Colonic mucosa (tissue), 4 donors: ENCODE measurements around the gene SRXN1. TPM values are rescaled to one million over a fixed set of nuclear protein-coding genes. Genes with fewer than 3 reads are reported as not detected.

Source experiments
- DNase-seq: peaks from one replicate; pipeline ENCODE4 v3.0.0-alpha.2; 2020
- H3K27ac ChIP-seq: fragments of 200-600 bp; one replicate; pipeline ENCODE4 v1.8.0; 2021
- H3K27me3 ChIP-seq: fragments of 200-600 bp; one replicate; pipeline ENCODE4 v1.8.0; 2021
- H3K36me3 ChIP-seq: fragments of 200-600 bp; one replicate; pipeline ENCODE4 v1.8.0; 2021
- H3K4me1 ChIP-seq: fragments of 200-600 bp; one replicate; pipeline ENCODE4 v1.8.0; 2021; ENCODE audit warnings: mild to moderate bottlenecking
- H3K4me3 ChIP-seq: fragments of 200-600 bp; one replicate; pipeline ENCODE4 v1.8.0; 2021
- H3K9ac ChIP-seq, 2 donors: one replicate each; pipeline ENCODE4 v1.7.0; 2013; ENCODE audit warnings: control low read depth in 2 of 2, low read depth in 2 of 2, low read length in 2 of 2
- H3K9me3 ChIP-seq: fragments of 200-600 bp; one replicate; pipeline ENCODE4 v1.8.0; 2021
- intact Hi-C: fragments of 100-400 bp; cut with DNase I; formaldehyde crosslinking; loops from one replicate; pipeline ENCODE4 v1.14.1; 2022
- total RNA-seq, 2 donors: library from RNA; stranded (reverse); fragmentation: NEBNext Ultra II Directional in 1 of 2; extraction: Animal tissue kit (Norgen Biotek cat#: 25700) in 1 of 2; gene quantifications; one replicate each; pipeline ENCODE4 v1.2.1, GENCODE V29; 2021
- TF ChIP-seq, protein P1 (sequence below): fragments of 200-600 bp; IDR thresholded peaks from one replicate; pipeline ENCODE4 v1.8.0; 2022; ENCODE audit warnings: antibody characterized with exemption, mild to moderate bottlenecking
- donor health status: healthy.
- donor health status: DM: no; HTN: no; CAD: no.
- donor health status: DM: no; HTN: no; CAD: no.

Gene SRXN1
- total RNA-seq, 2 donors from 2014 or later, result 20.8 to 25.3 TPM

DNA sequence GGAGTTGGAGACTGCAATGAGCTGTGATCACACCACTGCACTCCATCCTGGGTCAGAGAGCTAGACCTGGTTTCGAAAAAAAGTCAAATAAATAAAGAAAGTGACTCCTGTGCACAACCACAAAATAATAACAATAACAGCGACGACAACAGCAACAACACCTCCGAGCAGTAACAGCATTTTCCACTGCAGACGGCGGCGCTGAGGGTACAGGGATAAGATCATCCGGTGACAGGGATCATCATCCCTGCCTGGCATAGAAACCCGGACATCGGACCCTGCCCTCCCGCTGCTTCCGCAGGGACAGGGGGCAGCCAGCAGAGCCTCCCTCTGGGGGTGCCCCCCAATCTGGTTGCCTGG lies 11.5 kb downstream of the SRXN1 start:
- H3K9ac ChIP-seq, result no peak overlapping the region
- intact Hi-C loops, result no loop called here
- no peaks in the 10 kb centered on the region for H3K4me1 ChIP-seq
- H3K4me3 ChIP-seq, result no peak overlapping the region
- no peak for DNase-seq
- no peak overlapping the region for H3K27ac ChIP-seq
- H3K36me3 ChIP-seq, result no peaks in the 10 kb centered on the region
- no peaks in the 10 kb centered on the region for H3K9me3 ChIP-seq
- peaks cover 7% of the 10 kb centered on the region for H3K27me3 ChIP-seq
- TF ChIP-seq, protein P1, sequence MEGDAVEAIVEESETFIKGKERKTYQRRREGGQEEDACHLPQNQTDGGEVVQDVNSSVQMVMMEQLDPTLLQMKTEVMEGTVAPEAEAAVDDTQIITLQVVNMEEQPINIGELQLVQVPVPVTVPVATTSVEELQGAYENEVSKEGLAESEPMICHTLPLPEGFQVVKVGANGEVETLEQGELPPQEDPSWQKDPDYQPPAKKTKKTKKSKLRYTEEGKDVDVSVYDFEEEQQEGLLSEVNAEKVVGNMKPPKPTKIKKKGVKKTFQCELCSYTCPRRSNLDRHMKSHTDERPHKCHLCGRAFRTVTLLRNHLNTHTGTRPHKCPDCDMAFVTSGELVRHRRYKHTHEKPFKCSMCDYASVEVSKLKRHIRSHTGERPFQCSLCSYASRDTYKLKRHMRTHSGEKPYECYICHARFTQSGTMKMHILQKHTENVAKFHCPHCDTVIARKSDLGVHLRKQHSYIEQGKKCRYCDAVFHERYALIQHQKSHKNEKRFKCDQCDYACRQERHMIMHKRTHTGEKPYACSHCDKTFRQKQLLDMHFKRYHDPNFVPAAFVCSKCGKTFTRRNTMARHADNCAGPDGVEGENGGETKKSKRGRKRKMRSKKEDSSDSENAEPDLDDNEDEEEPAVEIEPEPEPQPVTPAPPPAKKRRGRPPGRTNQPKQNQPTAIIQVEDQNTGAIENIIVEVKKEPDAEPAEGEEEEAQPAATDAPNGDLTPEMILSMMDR, result no peak

DNA sequence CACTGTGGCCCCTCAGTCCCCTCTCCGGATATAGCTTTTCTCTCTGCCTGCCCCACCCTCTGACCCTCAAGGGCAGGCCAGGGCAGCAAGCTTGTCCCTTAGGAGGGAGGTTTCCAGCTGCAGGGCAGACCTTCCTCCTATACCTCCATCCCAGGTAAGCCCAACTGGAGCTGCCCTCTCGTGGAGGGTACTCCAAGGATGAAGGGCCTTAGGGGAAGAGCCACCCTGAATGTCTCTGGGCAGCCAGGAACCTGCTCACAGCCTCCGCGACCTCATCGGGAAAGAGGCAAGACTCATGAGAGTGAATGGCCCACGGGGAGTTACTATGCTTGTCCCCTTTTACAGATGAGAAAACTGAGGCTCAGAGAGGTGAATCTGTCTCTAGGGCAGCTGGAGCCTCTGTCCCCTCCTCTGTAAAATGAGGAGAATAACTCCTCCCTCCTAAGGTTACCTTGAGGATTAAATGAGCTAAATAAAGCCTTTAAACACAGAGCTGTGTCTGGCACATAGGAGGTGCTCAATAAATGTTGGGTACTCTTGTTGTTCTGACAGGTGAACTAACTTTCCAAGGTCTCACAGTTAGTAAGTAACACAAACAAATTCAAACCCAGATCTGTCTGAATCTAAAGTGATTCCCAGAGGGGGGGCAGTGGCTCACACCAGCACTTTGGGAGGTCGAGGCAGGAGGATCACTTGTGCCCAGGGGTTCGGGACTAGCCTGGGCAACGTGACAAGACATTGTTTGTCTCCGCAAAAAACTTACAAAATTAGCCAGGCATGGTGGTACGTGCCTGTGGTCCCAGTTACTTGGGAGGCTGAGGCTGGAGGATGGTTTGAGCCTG lies 12.1 kb downstream of the SRXN1 start:
- Histone ChIP-seq H3K27ac (no peak overlapping the region), H3K36me3 (no peaks in the 10 kb centered on the region), H3K27me3 (peaks cover 7% of the 10 kb centered on the region), H3K9ac (no peak overlapping the region), H3K9me3 (no peaks in the 10 kb centered on the region), H3K4me1 (no peaks in the 10 kb centered on the region), H3K4me3 (no peak overlapping the region)
- no peak for DNase-seq
- intact Hi-C loops, result no loop called here
- TF ChIP-seq, protein P1, result no peak

DNA sequence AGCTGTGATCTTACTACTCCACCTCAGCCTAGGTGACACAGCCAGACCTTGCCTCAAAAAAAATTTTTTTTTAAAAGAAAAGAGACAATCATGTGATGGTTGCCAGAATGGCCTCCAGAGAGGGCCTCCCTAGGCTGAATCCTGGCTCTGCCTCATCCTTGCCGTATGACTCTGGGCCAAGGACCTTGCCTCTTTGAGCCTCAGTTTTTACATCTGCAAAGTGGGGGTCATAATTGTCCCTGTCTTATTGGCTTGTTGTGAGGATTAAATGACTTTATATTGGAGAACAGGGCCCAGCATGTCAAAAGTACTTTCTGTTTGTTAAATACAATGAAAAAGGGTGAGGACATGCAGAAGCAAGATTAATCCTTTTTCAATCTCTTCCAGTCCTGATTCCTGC lies 14.4 kb downstream of the SRXN1 start:
- DNase-seq, result no peak
- H3K27me3 ChIP-seq, result peaks cover 7% of the 10 kb centered on the region
- intact Hi-C loops, result no loop called here
- H3K4me1 ChIP-seq, result no peaks in the 10 kb centered on the region
- TF ChIP-seq, protein P1, result no peak
- no peak overlapping the region for H3K27ac ChIP-seq
- H3K9ac ChIP-seq, result no peak overlapping the region
- no peaks in the 10 kb centered on the region for H3K9me3 ChIP-seq
- no peak overlapping the region for H3K4me3 ChIP-seq
- no peaks in the 10 kb centered on the region for H3K36me3 ChIP-seq

DNA sequence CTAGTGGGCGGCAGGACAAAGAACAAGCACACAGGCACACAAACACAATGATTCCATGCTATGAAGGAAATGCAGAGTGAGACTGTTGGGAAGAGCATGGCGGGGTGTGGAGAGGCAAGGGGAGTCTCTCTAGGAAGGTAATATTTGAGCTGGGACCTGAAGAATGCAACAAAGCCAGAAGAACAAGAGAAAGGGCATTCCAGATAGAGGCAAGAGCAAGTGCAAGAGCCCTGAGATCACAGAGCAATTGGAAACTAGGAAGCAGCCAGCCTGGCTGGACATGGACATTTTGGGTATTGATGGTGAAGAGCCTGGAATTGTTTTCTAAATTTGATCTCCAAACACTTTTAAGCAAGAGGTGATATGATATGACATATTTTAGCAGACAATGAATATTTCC lies 15.4 kb downstream of the SRXN1 start:
- H3K9me3 ChIP-seq, result no peaks in the 10 kb centered on the region
- H3K4me3 ChIP-seq, result no peak overlapping the region
- intact Hi-C loops, result no loop called here
- no peaks in the 10 kb centered on the region for H3K4me1 ChIP-seq
- peaks cover 3% of the 10 kb centered on the region for H3K27me3 ChIP-seq
- no peak overlapping the region for H3K9ac ChIP-seq
- H3K27ac ChIP-seq, result no peak overlapping the region
- no peaks in the 10 kb centered on the region for H3K36me3 ChIP-seq
- TF ChIP-seq, protein P1, result no peak
- DNase-seq, result no peak

DNA sequence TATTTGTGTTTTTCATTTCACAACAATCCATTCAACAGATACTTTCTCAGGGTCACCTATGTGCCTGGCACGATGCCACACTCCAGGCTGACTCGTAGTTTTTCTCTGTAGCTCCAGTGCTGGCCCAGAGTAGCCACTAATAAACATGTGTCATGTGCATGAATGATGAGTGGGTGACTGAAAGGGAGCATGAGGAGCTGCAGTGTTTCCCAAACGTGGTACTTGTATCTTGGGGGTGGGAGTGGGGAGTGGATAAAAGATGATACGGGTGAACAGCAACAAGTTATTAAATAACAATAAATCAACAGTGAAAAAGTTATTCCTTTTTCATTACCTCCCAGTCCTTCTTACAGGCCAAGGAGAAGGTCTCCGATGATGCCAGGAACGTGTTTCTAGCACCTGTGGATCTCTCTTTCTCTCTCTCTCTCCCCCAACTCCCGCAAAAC lies 17.1 kb downstream of the SRXN1 start:
- Histone ChIP-seq H3K4me3 (no peak overlapping the region), H3K9ac (no peak overlapping the region), H3K9me3 (no peaks in the 10 kb centered on the region), H3K27ac (no peak overlapping the region), H3K36me3 (no peaks in the 10 kb centered on the region), H3K27me3 (no peaks in the 10 kb centered on the region), H3K4me1 (no peaks in the 10 kb centered on the region)
- intact Hi-C loops, result no loop called here
- TF ChIP-seq, protein P1, result no peak
- DNase-seq, result no peak
